Measurements from ENCODE around the gene YIPF5.

Gene YIPF5

GRCh38 chr5:144202726-144203125 lies 32.3 kb upstream of the YIPF5 start:
- Histone ChIP-seq H4K20me1 (no peaks in the 10 kb centered on the region), H3K36me3 (no peaks in the 10 kb centered on the region), H3K27ac (no peak overlapping the region), H3K4me2 (peak overlapping the region in 3 of 11 experiments; percentile 10 to 41 (median 10); a peak in 3 of 22 replicates), H3K9ac (no peak overlapping the region), H3K4me1 (peaks cover 0 to 17% (median 0%) of the 10 kb centered on the region in 10 experiments; a peak in 6 of 20 replicates), H3K27me3 (peaks cover 0 to 7% (median 0%) of the 10 kb centered on the region in 11 experiments; a peak in 4 of 22 replicates), H3K4me3 (no peak overlapping the region), H3K9me3 (replicated peaks in 1 of 11) (no peaks in the 10 kb centered on the region)
- TF ChIP-seq Cebpa-rat (IDR thresholded peaks at IDR 0.05), result no peak

DNA sequence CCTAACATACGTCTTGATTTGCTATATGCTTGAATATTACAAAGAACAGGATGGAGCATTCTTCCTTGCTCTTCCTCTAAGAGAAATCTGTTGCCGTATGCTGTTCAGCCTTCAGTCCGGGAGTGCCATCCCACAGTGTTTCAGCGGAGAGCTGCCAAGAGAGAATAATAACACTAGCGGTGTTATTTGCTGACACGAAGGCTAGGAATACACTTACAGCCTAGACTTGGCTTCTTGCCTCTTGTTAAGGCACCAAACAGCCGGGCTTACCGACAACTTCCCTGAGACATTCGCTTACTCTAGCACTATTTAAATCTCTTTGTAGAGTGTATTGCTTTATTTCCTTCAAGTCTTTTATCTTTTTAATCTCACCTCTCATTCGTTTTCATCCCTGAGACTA lies 31.6 kb upstream of the YIPF5 start:
- Histone ChIP-seq H3K4me1 (peaks cover 0 to 17% (median 0%) of the 10 kb centered on the region in 10 experiments; a peak in 6 of 20 replicates), H4K20me1 (no peaks in the 10 kb centered on the region), H3K9ac (peak overlapping the region in 1 of 11 experiments; percentile 23; a peak in 1 of 22 replicates), H3K27me3 (peaks cover 0 to 7% (median 0%) of the 10 kb centered on the region in 11 experiments; a peak in 4 of 22 replicates), H3K36me3 (no peaks in the 10 kb centered on the region), H3K9me3 (replicated peaks in 1 of 11) (no peaks in the 10 kb centered on the region), H3K27ac (no peak overlapping the region), H3K4me2 (peak overlapping the region in 3 of 11 experiments; percentile 10 to 41 (median 10); a peak in 3 of 22 replicates), H3K4me3 (no peak overlapping the region)
- TF ChIP-seq Cebpa-rat (IDR thresholded peaks at IDR 0.05), result no peak

GRCh38 chr5:144201588-144201987 lies 31.1 kb upstream of the YIPF5 start:
- Histone ChIP-seq H3K4me1 (peaks cover 0 to 17% (median 0%) of the 10 kb centered on the region in 10 experiments; a peak in 6 of 20 replicates), H3K9me3 (replicated peaks in 1 of 11) (no peaks in the 10 kb centered on the region), H3K27ac (no peak overlapping the region), H3K4me2 (0 out of 22 replicates have a peak overlapping the region, but pooled peaks of 1 of the 11 experiments have one; percentile 41), H3K9ac (no peak overlapping the region), H4K20me1 (no peaks in the 10 kb centered on the region), H3K4me3 (no peak overlapping the region), H3K36me3 (no peaks in the 10 kb centered on the region), H3K27me3 (peaks cover 0 to 7% (median 0%) of the 10 kb centered on the region in 11 experiments; a peak in 4 of 22 replicates)
- TF ChIP-seq Cebpa-rat (IDR thresholded peaks at IDR 0.05), result no peak

- Histone ChIP-seq H4K20me1 (no peaks in the 10 kb centered on the region), H3K27me3 (no peaks in the 10 kb centered on the region), H3K4me1 (peaks cover 10 to 30% (median 19%) of the 10 kb centered on the region in 10 experiments), H3K27ac (no peak overlapping the region), H3K9me3 (replicated peaks in 1 of 11) (no peaks in the 10 kb centered on the region), H3K9ac (no peak overlapping the region), H3K36me3 (no peaks in the 10 kb centered on the region), H3K4me2 (no peak overlapping the region), H3K4me3 (no peak overlapping the region)
- no peak for TF ChIP-seq Cebpa-rat (IDR thresholded peaks at IDR 0.05)
These were observed 27.9 kb upstream of the YIPF5 start for GRCh38 chr5:144198386-144198785.

GRCh38 chr5:144196612-144197011 lies 26.2 kb upstream of the YIPF5 start:
- H3K4me1 ChIP-seq, result peaks cover 8 to 28% (median 22%) of the 10 kb centered on the region in 10 experiments
- H3K27ac ChIP-seq, result no peak overlapping the region
- no peaks in the 10 kb centered on the region for H3K9me3 ChIP-seq (replicated peaks in 1 of 11)
- H4K20me1 ChIP-seq, result no peaks in the 10 kb centered on the region
- H3K4me2 ChIP-seq, result no peak overlapping the region
- no peak overlapping the region for H3K9ac ChIP-seq
- no peaks in the 10 kb centered on the region for H3K36me3 ChIP-seq
- no peak for TF ChIP-seq Cebpa-rat (IDR thresholded peaks at IDR 0.05)
- no peaks in the 10 kb centered on the region for H3K27me3 ChIP-seq
- H3K4me3 ChIP-seq, result no peak overlapping the region

GRCh38 chr5:144195448-144195847 lies 25.0 kb upstream of the YIPF5 start:
- no peaks in the 10 kb centered on the region for H3K36me3 ChIP-seq
- no peaks in the 10 kb centered on the region for H4K20me1 ChIP-seq
- no peaks in the 10 kb centered on the region for H3K9me3 ChIP-seq (replicated peaks in 1 of 11)
- H3K27me3 ChIP-seq, result no peaks in the 10 kb centered on the region
- no peak overlapping the region for H3K9ac ChIP-seq
- peak overlapping the region in 1 of 11 experiments; percentile 12; a peak in 1 of 22 replicates for H3K27ac ChIP-seq
- peak overlapping the region in 9 of 11 experiments; percentile 16 to 62 (median 48); a peak in 16 of 22 replicates for H3K4me2 ChIP-seq
- peaks cover 20 to 40% (median 30%) of the 10 kb centered on the region in 10 experiments for H3K4me1 ChIP-seq
- H3K4me3 ChIP-seq, result no peak overlapping the region
- TF ChIP-seq Cebpa-rat (IDR thresholded peaks at IDR 0.05), result no peak

DNA sequence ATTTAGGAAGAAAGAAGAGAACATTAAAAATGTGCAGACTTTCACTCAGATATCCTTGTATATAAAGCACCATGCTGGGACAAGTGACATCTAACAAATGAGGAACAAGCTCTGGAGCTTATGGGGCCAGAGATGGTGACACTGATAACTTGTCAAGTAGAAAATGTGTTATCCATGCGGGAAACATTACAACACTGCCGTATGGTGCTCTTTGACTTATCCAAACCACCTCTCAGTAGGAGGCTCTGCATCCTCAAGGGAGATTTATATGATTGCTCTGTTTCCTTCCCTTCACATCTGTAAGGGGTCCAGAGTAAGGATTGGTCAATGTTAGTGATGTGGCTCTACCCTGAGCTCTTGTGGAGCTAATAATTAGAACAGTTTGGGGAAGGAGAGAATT lies 23.7 kb upstream of the YIPF5 start:
- peaks cover 0 to 11% (median 1%) of the 10 kb centered on the region in 11 experiments; a peak in 7 of 22 replicates for H3K9me3 ChIP-seq (replicated peaks in 1 of 11)
- H4K20me1 ChIP-seq, result no peaks in the 10 kb centered on the region
- H3K36me3 ChIP-seq, result no peaks in the 10 kb centered on the region
- peaks cover 26 to 53% (median 40%) of the 10 kb centered on the region in 10 experiments for H3K4me1 ChIP-seq
- peak in 1 of 11 experiments; percentile 29; a peak in 1 of 22 replicates for TF ChIP-seq Cebpa-rat (IDR thresholded peaks at IDR 0.05)
- H3K4me2 ChIP-seq, result peak overlapping the region in 8 of 11 experiments; percentile 37 to 62 (median 50); a peak in 17 of 22 replicates
- H3K9ac ChIP-seq, result no peak overlapping the region
- peak overlapping the region in 2 of 11 experiments; percentile 36 to 46; a peak in 3 of 22 replicates for H3K27ac ChIP-seq
- no peaks in the 10 kb centered on the region for H3K27me3 ChIP-seq
- H3K4me3 ChIP-seq, result no peak overlapping the region

GRCh38 chr5:144192661-144193060 lies 22.2 kb upstream of the YIPF5 start:
- Histone ChIP-seq H3K9me3 (replicated peaks in 1 of 11) (peaks cover 0 to 14% (median 4%) of the 10 kb centered on the region in 11 experiments; a peak in 7 of 22 replicates), H3K27me3 (no peaks in the 10 kb centered on the region), H3K36me3 (no peaks in the 10 kb centered on the region), H3K27ac (peak overlapping the region in 1 of 11 experiments; percentile 23; a peak in 2 of 22 replicates), H3K4me1 (peaks cover 41 to 68% (median 54%) of the 10 kb centered on the region in 10 experiments), H4K20me1 (no peaks in the 10 kb centered on the region), H3K4me2 (peak overlapping the region in 2 of 11 experiments; percentile 58 to 74; a peak in 1 of 22 replicates), H3K4me3 (no peak overlapping the region), H3K9ac (no peak overlapping the region)
- TF ChIP-seq Cebpa-rat (IDR thresholded peaks at IDR 0.05), result no peak

GRCh38 chr5:144191998-144192397 lies 21.5 kb upstream of the YIPF5 start:
- H3K4me3 ChIP-seq, result peak overlapping the region in 2 of 10 experiments; percentile 10 to 28; a peak in 3 of 20 replicates
- TF ChIP-seq Cebpa-rat (IDR thresholded peaks at IDR 0.05), result no peak
- peaks cover 0 to 14% (median 4%) of the 10 kb centered on the region in 11 experiments; a peak in 7 of 22 replicates for H3K9me3 ChIP-seq (replicated peaks in 1 of 11)
- peak overlapping the region in 9 of 11 experiments; percentile 24 to 64 (median 51); a peak in 15 of 22 replicates for H3K9ac ChIP-seq
- H3K36me3 ChIP-seq, result no peaks in the 10 kb centered on the region
- no peaks in the 10 kb centered on the region for H3K27me3 ChIP-seq
- H3K4me1 ChIP-seq, result peaks cover 47 to 74% (median 60%) of the 10 kb centered on the region in 10 experiments
- H3K27ac ChIP-seq, result peak overlapping the region in 10 of 11 experiments; percentile 79 to 97 (median 92); a peak in 20 of 22 replicates
- H4K20me1 ChIP-seq, result no peaks in the 10 kb centered on the region
- H3K4me2 ChIP-seq, result peak overlapping the region; percentile 48 to 91 (median 60)
